Activated CD4-positive, alpha-beta T cell treated with anti-CD3 and anti-CD28 coated beads, Interleukin-2, amount 10 ng/mL, durations not matched to agents 7 days and 5 days (primary cell): ENCODE data around the gene RHOF. TPM values are rescaled to one million over a fixed set of nuclear protein-coding genes. Genes with fewer than 3 reads are reported as not detected.
A peak's percentile ranks its signal among the peaks of the same experiment; 100 is the strongest.
"Not testable (repeated sequence)": the region's sequence is repeated elsewhere in the genome, so short reads cannot be mapped to it uniquely, and the experiment has no call there.

Experiments
- CTCF ChIA-PET: fragments of 350-600 bp; sonication (Branson Sonifier 250); formaldehyde crosslinking; loops from one replicate; lab custom pipeline; 2021; ENCODE audit warnings: antibody characterized with exemption; lab: Charles Lee
- POLR2A ChIA-PET: fragments of 350-600 bp; sonication (Branson Sonifier 250); formaldehyde crosslinking; loops from one replicate; lab custom pipeline; 2021; ENCODE audit warnings: antibody characterized with exemption; lab: Charles Lee
- DNase-seq: peaks from one replicate; pipeline ENCODE4 v3.0.0-alpha.2; 2020
- H3K27ac Mint-ChIP-seq: one replicate; pipeline ENCODE4 v1.8.0; 2021; ENCODE audit warnings: mild to moderate bottlenecking, moderate library complexity, mixed read lengths
- H3K27me3 Mint-ChIP-seq: one replicate; pipeline ENCODE4 v1.8.0; 2021; ENCODE audit warnings: mixed read lengths
- H3K36me3 Mint-ChIP-seq: one replicate; pipeline ENCODE4 v1.8.0; 2021; ENCODE audit warnings: low read depth, mixed read lengths
- H3K4me1 Mint-ChIP-seq: one replicate; pipeline ENCODE4 v1.8.0; 2021; ENCODE audit warnings: mixed read lengths
- H3K4me3 Mint-ChIP-seq: one replicate; pipeline ENCODE4 v1.8.0; 2021; ENCODE audit warnings: mild to moderate bottlenecking, moderate library complexity, mixed read lengths
- H3K9me3 Mint-ChIP-seq: one replicate; pipeline ENCODE4 v1.8.0; 2021; ENCODE audit warnings: mixed read lengths
- total RNA-seq, 2 experiments: library from RNA; stranded (reverse); gene quantifications; one replicate each; pipeline ENCODE4 v1.2.3, GENCODE V29; 2021

The RHOF gene
- total RNA-seq, 2 experiments from 2014 or later = 132 to 148 TPM

GRCh38 chr12:121755591-121755990 lies 37.9 kb downstream of the RHOF start:
- POLR2A ChIA-PET = no interaction called here
- Mint-ChIP-seq H3K4me1 (peaks cover 16% of the 10 kb centered on the region), H3K9me3 (no peaks in the 10 kb centered on the region), H3K36me3 (peaks cover 3% of the 10 kb centered on the region), H3K27me3 (no peaks in the 10 kb centered on the region), H3K27ac (no peak overlapping the region), H3K4me3 (no peak overlapping the region)
- DNase-seq = no peak
- CTCF ChIA-PET = interaction anchor here (1.2 to 1.7 kb wide), 4 partner anchors 11 to 120 kb away, joined by 3 to 12 read pairs (median 5); partner anchors contain the start of genes RHOF and TMEM120B

- DNase-seq = no peak
- Mint-ChIP-seq H3K4me3 (no peak overlapping the region), H3K9me3 (no peaks in the 10 kb centered on the region), H3K27me3 (no peaks in the 10 kb centered on the region), H3K36me3 (peaks cover 6% of the 10 kb centered on the region), H3K4me1 (peaks cover 19% of the 10 kb centered on the region), H3K27ac (no peak overlapping the region)
- POLR2A ChIA-PET = no interaction called here
- CTCF ChIA-PET = no interaction called here
Observed at GRCh38 chr12:121754836-121755235, 38.7 kb downstream of the RHOF start.

GRCh38 chr12:121753844-121754264 lies 39.6 kb downstream of the RHOF start:
- Mint-ChIP-seq H3K27ac (no peak overlapping the region), H3K4me3 (no peak overlapping the region), H3K4me1 (peaks cover 22% of the 10 kb centered on the region), H3K36me3 (peaks cover 11% of the 10 kb centered on the region), H3K27me3 (no peaks in the 10 kb centered on the region), H3K9me3 (no peaks in the 10 kb centered on the region)
- DNase-seq = no peak
- ChIA-PET POLR2A (no interaction called here), CTCF (interaction anchor here (0.7 kb wide), 1 partner anchor 25 kb away, joined by 3 read pairs; no protein-coding TSS in a partner anchor)

- Mint-ChIP-seq H3K4me1 (peaks cover 20% of the 10 kb centered on the region), H3K4me3 (no peak overlapping the region), H3K27me3 (no peaks in the 10 kb centered on the region), H3K27ac (peak overlapping the region; percentile 81), H3K36me3 (peaks cover 12% of the 10 kb centered on the region), H3K9me3 (no peaks in the 10 kb centered on the region)
- ChIA-PET CTCF (interaction anchor here (0.5 kb wide), 1 partner anchor 156 kb away, joined by 3 read pairs; no protein-coding TSS in a partner anchor), POLR2A (no interaction called here)
- DNase-seq = no peak
Observed at GRCh38 chr12:121751749-121752351, 41.6 kb downstream of the RHOF start.

GRCh38 chr12:121751034-121751433 lies 42.5 kb downstream of the RHOF start:
- no peak for DNase-seq
- Mint-ChIP-seq H3K27ac (no peak overlapping the region), H3K4me3 (no peak overlapping the region), H3K27me3 (no peaks in the 10 kb centered on the region), H3K36me3 (peaks cover 12% of the 10 kb centered on the region), H3K9me3 (no peaks in the 10 kb centered on the region), H3K4me1 (peaks cover 11% of the 10 kb centered on the region)
- ChIA-PET POLR2A (no interaction called here), CTCF (no interaction called here)

- ChIA-PET POLR2A (no interaction called here), CTCF (interaction anchor here (1.7 kb wide), 1 partner anchor 44 kb away, joined by 7 read pairs; the partner anchor contains the start of gene RHOF)
- H3K4me1 Mint-ChIP-seq = peaks cover 9% of the 10 kb centered on the region
- no peak overlapping the region for H3K27ac Mint-ChIP-seq
- no peaks in the 10 kb centered on the region for H3K9me3 Mint-ChIP-seq
- peaks cover 12% of the 10 kb centered on the region for H3K36me3 Mint-ChIP-seq
- H3K4me3 Mint-ChIP-seq = no peak overlapping the region
- DNase-seq = no peak
- H3K27me3 Mint-ChIP-seq = no peaks in the 10 kb centered on the region
Observed at GRCh38 chr12:121750507-121750955, 43.0 kb downstream of the RHOF start.

GRCh38 chr12:121749267-121749666 lies 44.2 kb downstream of the RHOF start:
- Mint-ChIP-seq H3K27me3 (no peaks in the 10 kb centered on the region), H3K36me3 (peaks cover 12% of the 10 kb centered on the region), H3K9me3 (no peaks in the 10 kb centered on the region), H3K4me3 (no peak overlapping the region), H3K27ac (no peak overlapping the region), H3K4me1 (peaks cover 9% of the 10 kb centered on the region)
- POLR2A ChIA-PET = no interaction called here
- CTCF ChIA-PET = interaction anchor here (1.1 to 1.7 kb wide), 2 partner anchors 32 to 45 kb away, joined by 3 to 7 read pairs; partner anchors contain the start of gene RHOF
- DNase-seq = no peak

GRCh38 chr12:121748571-121749265 lies 44.8 kb downstream of the RHOF start:
- H3K4me3 Mint-ChIP-seq = no peak overlapping the region
- peak; percentile 22 for DNase-seq
- no peaks in the 10 kb centered on the region for H3K9me3 Mint-ChIP-seq
- no peaks in the 10 kb centered on the region for H3K27me3 Mint-ChIP-seq
- peak overlapping the region; percentile 66 for H3K27ac Mint-ChIP-seq
- peaks cover 12% of the 10 kb centered on the region for H3K36me3 Mint-ChIP-seq
- CTCF ChIA-PET = interaction anchor here (0.9 to 1.7 kb wide), 3 partner anchors 33 to 45 kb away, joined by 3 to 7 read pairs (median 3); partner anchors contain the start of gene RHOF
- POLR2A ChIA-PET = no interaction called here
- H3K4me1 Mint-ChIP-seq = peaks cover 9% of the 10 kb centered on the region

GRCh38 chr12:121748218-121748570 lies 45.3 kb downstream of the RHOF start:
- ChIA-PET CTCF (interaction anchor here (0.6 to 0.9 kb wide), 2 partner anchors 40 to 134 kb away, joined by 3 read pairs; no protein-coding TSS in a partner anchor), POLR2A (no interaction called here)
- Mint-ChIP-seq H3K27me3 (no peaks in the 10 kb centered on the region), H3K27ac (peak overlapping the region; percentile 66), H3K4me3 (no peak overlapping the region), H3K9me3 (no peaks in the 10 kb centered on the region), H3K4me1 (peaks cover 9% of the 10 kb centered on the region), H3K36me3 (peaks cover 12% of the 10 kb centered on the region)
- no peak for DNase-seq

GRCh38 chr12:121745545-121745944 lies 47.9 kb downstream of the RHOF start:
- POLR2A ChIA-PET, H3K27me3 Mint-ChIP-seq, DNase-seq, H3K9me3 Mint-ChIP-seq, H3K4me1 Mint-ChIP-seq, H3K27ac Mint-ChIP-seq, H3K4me3 Mint-ChIP-seq, H3K36me3 Mint-ChIP-seq: not testable (repeated sequence)
- CTCF ChIA-PET = interaction anchor here (1.3 to 1.5 kb wide), 2 partner anchors 15 to 49 kb away, joined by 3 to 5 read pairs; partner anchors contain the start of gene RHOF

GRCh38 chr12:121741743-121742142 lies 51.7 kb downstream of the RHOF start:
- CTCF ChIA-PET = no interaction called here
- H3K36me3 Mint-ChIP-seq = no peaks in the 10 kb centered on the region
- no peaks in the 10 kb centered on the region for H3K27me3 Mint-ChIP-seq
- H3K4me3 Mint-ChIP-seq = no peak overlapping the region
- H3K9me3 Mint-ChIP-seq = no peaks in the 10 kb centered on the region
- no peak for DNase-seq
- H3K4me1 Mint-ChIP-seq = no peaks in the 10 kb centered on the region
- POLR2A ChIA-PET = no interaction called here
- H3K27ac Mint-ChIP-seq = no peak overlapping the region

- no peaks in the 10 kb centered on the region for H3K9me3 Mint-ChIP-seq
- no peaks in the 10 kb centered on the region for H3K27me3 Mint-ChIP-seq
- H3K36me3 Mint-ChIP-seq = no peaks in the 10 kb centered on the region
- ChIA-PET CTCF (no interaction called here), POLR2A (no interaction called here)
- DNase-seq = no peak
- no peak overlapping the region for H3K27ac Mint-ChIP-seq
- no peak overlapping the region for H3K4me3 Mint-ChIP-seq
- no peaks in the 10 kb centered on the region for H3K4me1 Mint-ChIP-seq
Observed at GRCh38 chr12:121740847-121741246, 52.6 kb downstream of the RHOF start.

GRCh38 chr12:121738340-121738858 lies 55.1 kb downstream of the RHOF start:
- ChIA-PET CTCF (interaction anchor here (0.6 to 2.6 kb wide), 2 partner anchors 56 to 128 kb away, joined by 3 to 5 read pairs; no protein-coding TSS in a partner anchor), POLR2A (no interaction called here)
- H3K27me3 Mint-ChIP-seq = no peaks in the 10 kb centered on the region
- no peaks in the 10 kb centered on the region for H3K36me3 Mint-ChIP-seq
- no peaks in the 10 kb centered on the region for H3K4me1 Mint-ChIP-seq
- no peak overlapping the region for H3K4me3 Mint-ChIP-seq
- no peaks in the 10 kb centered on the region for H3K9me3 Mint-ChIP-seq
- DNase-seq = no peak
- H3K27ac Mint-ChIP-seq = no peak overlapping the region
